ENCODE results near the gene EZR. TPM values are rescaled to one million over a fixed set of nuclear protein-coding genes. Genes with fewer than 3 reads are reported as not detected.

EZR gene
- total and polyA plus RNA-seq, 2 of the 8 experiments (the other 6 are each of a cell fraction or from before 2014, with no cell fraction given): 122 to 286 TPM

- H2BK12ac ChIP-seq (ENCODE audit: low read depth, low read length): no peak overlapping the region
- peak overlapping the region; percentile 35 for H3K4ac ChIP-seq (replicated peaks; ENCODE audit: insufficient read length, low read depth, low read length)
- no peak overlapping the region for H2BK120ac ChIP-seq (replicated peaks; ENCODE audit: low read depth, low read length)
- peaks cover 10 to 35% of the 10 kb centered on the region in 2 experiments for H4K20me1 ChIP-seq (replicated peaks in 1 of 2; ENCODE audit: control insufficient read depth in 1 of 2, insufficient read depth in 2 of 2, low read length in 2 of 2)
- H2AK5ac ChIP-seq (ENCODE audit: low read depth, low read length): no peak overlapping the region
- H2BK5ac ChIP-seq (ENCODE audit: low read depth, low read length): no peak overlapping the region
- H3K36me3 ChIP-seq (ENCODE audit: control insufficient read depth in 2 of 4, insufficient read depth in 4 of 4, low read length in 3 of 4): peaks cover 57 to 99% (median 79%) of the 10 kb centered on the region in 4 experiments
- TF ChIP-seq KDM4A (IDR thresholded peaks at IDR 0.05; ENCODE audit: low read depth, low read length, severe bottlenecking) (no peak), POLR2AphosphoS5 (IDR thresholded peaks at IDR 0.05; ENCODE audit: low read depth, low read length) (peak; percentile 14; the same call in 1 of the 2 replicates), CHD2 (IDR thresholded peaks at IDR 0.05; ENCODE audit: low read length) (no peak)
- no peak overlapping the region for H2AFZ ChIP-seq (ENCODE audit: low read length)
- H3K9ac ChIP-seq (replicated peaks in 1 of 4; ENCODE audit: extremely low read depth in 1 of 4, low read depth in 3 of 4, low read length in 3 of 4): no peak overlapping the region
- no peak overlapping the region for H3K4me2 ChIP-seq (ENCODE audit: insufficient read depth in 1 of 2, low read depth in 2 of 2, low read length in 2 of 2)
- 98% methylated on average over 13 of the region's 13 CpGs; no CpG with 5 or more reads in 1 of the 2 experiments for WGBS, 2 experiments (ENCODE audit: extremely low coverage in 1 of 2, insufficient coverage in 1 of 2, insufficient read length in 1 of 2, insufficient replicate concordance in 2 of 2, low coverage in 1 of 2, low lambda C conversion rate in 2 of 2, missing lambda C conversion rate in 1 of 2)
- no peak overlapping the region for H3K18ac ChIP-seq (ENCODE audit: extremely low read depth, low read length)
- no peaks in the 10 kb centered on the region for H3K9me3 ChIP-seq (ENCODE audit: insufficient read depth in 2 of 2, low read depth in 1 of 2, low read length in 1 of 2)
- FAIRE-seq (no peak), DNase-seq (ENCODE audit: low read depth in 1 of 2, low spot score in 2 of 2) (no peak)
- no peak overlapping the region for H2BK15ac ChIP-seq (ENCODE audit: low read length)
- POLR2A ChIA-PET (ENCODE audit: partially characterized antibody): interaction anchor here (0.6 to 9.0 kb wide), 9 partner anchors 9 to 231 kb away, joined by 3 to 75 read pairs (median 4); partner anchors contain the start of gene RSPH3
- CTCF ChIA-PET (ENCODE audit: partially characterized antibody): interaction anchor here (0.9 to 3.5 kb wide), 19 partner anchors 9 to 203 kb away, joined by 3 to 17 read pairs (median 5); no protein-coding TSS in a partner anchor
- 0 out of 4 replicates have a peak, but pooled peaks cover 0 to 8% of the 10 kb centered on the region in 2 experiments for H3K79me2 ChIP-seq (ENCODE audit: control insufficient read depth in 1 of 2, insufficient read depth in 2 of 2, low read length in 2 of 2)
- H3K4me3 ChIP-seq (ENCODE audit: extremely low read depth in 1 of 4, insufficient read depth in 2 of 4, low read depth in 3 of 4, low read length in 4 of 4): no peak overlapping the region
- no peak overlapping the region for H4K5ac ChIP-seq (ENCODE audit: insufficient read length, low read depth, low read length)
- no peak overlapping the region for H3K23ac ChIP-seq (ENCODE audit: insufficient read length)
- H3K27ac ChIP-seq (ENCODE audit: low read depth, low read length): no peak overlapping the region
- peaks cover 0 to 5% (median 0%) of the 10 kb centered on the region in 4 experiments; a peak in 2 of 7 replicates for H3K4me1 ChIP-seq (replicated peaks in 1 of 4; ENCODE audit: control insufficient read depth in 3 of 4, insufficient read depth in 4 of 4, low read length in 3 of 4)
- H3K79me1 ChIP-seq (ENCODE audit: low read depth, low read length): peaks cover 6% of the 10 kb centered on the region; the same call in 1 of the 2 replicates
- H4K91ac ChIP-seq (replicated peaks; ENCODE audit: insufficient read length, low read length): no peak overlapping the region
- H3K27me3 ChIP-seq (replicated peaks in 1 of 4; ENCODE audit: control insufficient read depth in 3 of 4, extremely low read depth in 1 of 4, insufficient read depth in 3 of 4, low read length in 3 of 4): no peaks in the 10 kb centered on the region
- H3K23me2 ChIP-seq (ENCODE audit: low read depth, low read length): no peaks in the 10 kb centered on the region; the same call in 1 of the 2 replicates
- peak overlapping the region; percentile 62 for H4K8ac ChIP-seq (ENCODE audit: extremely low read depth, insufficient read depth, low read length)
- H3K14ac ChIP-seq (ENCODE audit: insufficient read length): no peak overlapping the region
- H2BK20ac ChIP-seq (ENCODE audit: low read length): no peak overlapping the region
- no peak overlapping the region for H3K56ac ChIP-seq (replicated peaks; ENCODE audit: insufficient read length, low read depth, low read length)
These were observed 49.9 kb downstream of the EZR start for GRCh38 chr6:158769234-158769770.
